Measurements from ENCODE around the gene GPR142.
"Not testable (repeated sequence)": the region's sequence is repeated elsewhere in the genome, so short reads cannot be mapped to it uniquely, and the experiment has no call there.

GRCh38 chr17:74405311-74405710, 38.0 kb downstream of the GPR142 start:
- not testable (repeated sequence) for TF ChIP-seq CTCF, POLR2A (IDR thresholded peaks at IDR 0.05)

Measured in lower leg skin (tissue), 3 donors.